CD4-positive, alpha-beta T cell treated with Interleukin-17A for 4 hours (primary cell): ENCODE measurements around the gene AKR1E2.

Experiments used
- DNase-seq: peaks from one replicate; pipeline ENCODE4 v3.0.0-alpha.2; 2020; ENCODE audit warnings: mixed read lengths

Gene AKR1E2

DNA sequence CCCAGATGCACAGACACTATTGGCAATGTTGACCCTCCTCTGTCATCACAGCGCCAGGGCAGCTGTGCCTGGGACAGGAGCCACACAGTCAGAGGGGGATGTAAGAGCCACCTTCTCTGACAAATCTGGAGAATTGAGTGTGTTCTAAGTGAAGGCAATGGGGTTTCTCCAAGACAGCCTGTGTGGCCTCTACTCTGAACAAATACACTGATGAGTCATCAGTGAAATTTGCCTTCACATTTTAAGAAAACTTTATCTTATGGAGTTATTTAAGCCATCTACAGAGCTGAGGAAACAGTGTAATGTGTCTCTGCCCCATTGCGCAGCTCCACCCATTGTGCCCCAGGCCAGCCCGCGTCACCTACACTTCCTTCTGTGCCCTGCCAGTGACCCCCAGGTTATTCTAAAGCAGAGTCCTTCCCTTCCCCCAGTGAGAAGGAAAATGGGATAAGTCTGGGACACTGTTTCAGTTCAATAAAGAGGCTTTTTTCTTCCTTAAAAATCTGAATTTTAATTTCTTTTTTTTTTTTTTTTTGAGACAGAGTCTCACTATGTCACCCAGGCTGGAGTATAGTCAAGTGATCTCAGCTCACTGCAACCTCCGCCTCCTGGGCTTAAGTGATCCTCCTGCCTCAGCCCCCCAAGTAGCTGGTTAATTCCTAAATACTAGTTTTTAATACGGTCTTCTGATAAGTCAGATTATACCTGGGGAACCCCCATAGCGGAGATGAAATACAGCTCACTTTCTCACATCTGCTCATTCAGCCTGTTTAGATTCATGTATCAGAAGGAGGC lies 21.8 kb downstream of the AKR1E2 start:
- no peak for DNase-seq

DNA sequence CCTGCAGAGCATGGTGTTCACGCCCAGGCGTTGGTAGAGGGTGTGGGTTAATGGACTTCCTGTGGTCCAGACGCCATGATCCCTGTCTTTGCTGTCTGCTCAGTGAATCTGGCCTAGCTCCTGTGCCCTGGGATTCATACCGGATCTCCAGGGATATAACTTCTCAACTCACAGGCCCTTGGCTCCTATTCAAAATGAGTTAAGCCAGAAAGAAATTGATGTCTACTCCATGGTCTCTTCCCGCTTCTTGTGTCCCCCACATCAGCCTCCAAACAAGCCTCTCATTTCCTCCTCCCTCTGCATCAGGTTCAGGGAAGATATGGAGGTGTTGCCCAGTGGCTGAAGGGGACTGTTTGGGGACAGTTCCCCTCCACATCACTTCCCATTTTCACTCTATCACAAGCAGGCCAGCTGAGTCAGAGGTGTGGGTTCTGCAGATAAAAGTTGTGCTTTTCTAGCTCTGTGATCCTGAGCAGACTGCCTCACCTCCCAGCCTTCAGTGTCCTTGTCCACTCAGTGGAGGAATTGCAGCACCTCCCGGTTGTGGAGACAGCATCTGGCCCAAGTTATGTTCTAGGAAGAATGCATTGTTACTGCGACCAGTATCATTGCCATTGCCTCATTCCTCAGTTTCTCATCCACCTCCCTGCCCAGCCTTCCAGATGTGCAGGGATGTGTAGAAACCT lies 22.5 kb downstream of the AKR1E2 start:
- no peak for DNase-seq

- DNase-seq = no peak
Observed at GRCh38 chr10:4849042-4849402, 23.0 kb downstream of the AKR1E2 start.

DNA sequence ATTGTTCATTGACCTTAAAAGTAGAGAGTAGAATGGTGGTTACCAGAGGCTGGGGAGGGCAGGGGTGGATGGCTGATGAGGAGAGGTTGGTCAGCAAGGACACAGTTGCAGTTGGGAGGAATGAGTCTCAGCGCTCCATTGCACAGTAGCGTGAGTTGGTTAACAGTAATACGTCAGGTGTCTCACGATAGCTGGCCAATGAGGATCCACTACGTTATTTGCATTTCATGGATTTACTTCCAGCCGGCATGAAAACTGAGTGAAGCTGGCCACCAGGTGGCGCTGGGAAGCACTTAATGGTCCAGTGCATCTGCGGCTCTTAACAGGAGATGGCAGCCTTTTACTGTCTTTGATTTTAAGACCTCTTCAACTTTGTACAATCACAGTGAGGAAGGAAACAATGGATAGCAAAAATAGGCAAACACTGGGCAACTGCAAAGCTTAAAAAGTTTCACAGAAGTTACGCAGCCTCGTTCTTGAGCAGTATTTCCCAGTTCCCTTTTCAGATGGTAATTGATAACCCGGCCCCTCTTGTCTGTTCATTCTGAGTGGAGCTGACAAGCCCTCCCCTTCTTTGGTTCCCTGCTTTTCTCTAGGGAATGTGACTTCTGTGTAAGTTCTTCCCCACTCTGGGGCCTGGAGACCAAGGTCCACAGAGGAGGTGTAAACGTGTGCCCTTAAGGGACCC lies 23.7 kb downstream of the AKR1E2 start:
- DNase-seq = peak; percentile 92

DNA sequence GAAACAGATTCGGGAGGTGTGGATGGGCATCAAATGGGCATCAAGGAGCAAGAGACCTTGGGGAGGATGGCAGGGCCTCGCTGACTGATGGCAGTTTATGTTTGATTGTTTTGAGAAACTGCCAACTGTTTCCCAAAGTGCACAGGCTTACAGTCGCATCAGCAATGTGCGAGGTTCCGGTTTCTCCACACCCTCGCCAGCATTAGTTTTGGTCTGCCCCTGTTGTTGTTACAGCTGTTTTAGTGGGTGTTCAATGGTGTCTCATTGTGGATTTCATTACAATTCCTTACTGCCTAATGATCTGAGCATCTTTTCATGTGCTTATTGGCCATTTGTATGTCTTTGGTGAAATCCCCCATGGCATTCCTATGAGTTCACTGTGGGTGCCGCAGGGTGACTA lies 24.4 kb downstream of the AKR1E2 start:
- DNase-seq = no peak

GRCh38 chr10:4851176-4851575 lies 25.2 kb downstream of the AKR1E2 start:
- DNase-seq = no peak

- DNase-seq = no peak
Observed at GRCh38 chr10:4851846-4852245, 25.8 kb downstream of the AKR1E2 start.

DNA sequence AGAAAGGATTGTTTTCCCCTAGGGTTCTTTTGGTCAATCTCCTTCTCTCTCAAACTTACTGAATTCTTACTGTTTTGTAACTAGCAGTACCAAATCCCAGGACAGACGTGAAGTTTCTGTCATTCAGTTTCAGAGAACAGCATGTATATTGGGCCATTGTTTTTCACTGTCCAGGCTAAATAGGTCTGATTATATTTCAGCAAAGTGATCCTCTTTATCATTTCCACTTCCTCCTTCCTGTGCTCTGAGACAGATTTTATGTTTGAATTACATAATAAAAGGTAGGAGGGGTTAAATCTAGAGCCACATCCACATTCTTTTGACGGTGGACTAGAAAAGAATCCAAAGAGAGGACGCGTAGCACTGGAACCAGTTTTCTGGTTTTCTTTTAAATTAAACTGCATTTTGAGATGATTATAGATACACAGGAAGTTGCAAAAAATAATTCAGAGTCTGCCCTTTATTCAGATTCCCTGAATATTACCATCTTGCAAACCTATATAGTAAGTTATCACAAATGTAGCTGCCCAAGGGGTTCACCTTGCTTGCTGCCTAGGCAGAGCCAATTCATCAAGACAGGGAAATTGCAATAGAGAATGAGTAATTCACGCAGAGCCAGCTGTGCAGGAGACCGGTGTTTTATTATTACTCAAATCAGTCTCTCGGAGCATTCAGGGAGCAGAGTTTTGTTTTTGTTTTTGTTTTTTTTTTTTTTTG lies 40.1 kb downstream of the AKR1E2 start:
- no peak for DNase-seq

- no peak for DNase-seq
Observed at GRCh38 chr10:4867109-4867519, 41.1 kb downstream of the AKR1E2 start.

DNA sequence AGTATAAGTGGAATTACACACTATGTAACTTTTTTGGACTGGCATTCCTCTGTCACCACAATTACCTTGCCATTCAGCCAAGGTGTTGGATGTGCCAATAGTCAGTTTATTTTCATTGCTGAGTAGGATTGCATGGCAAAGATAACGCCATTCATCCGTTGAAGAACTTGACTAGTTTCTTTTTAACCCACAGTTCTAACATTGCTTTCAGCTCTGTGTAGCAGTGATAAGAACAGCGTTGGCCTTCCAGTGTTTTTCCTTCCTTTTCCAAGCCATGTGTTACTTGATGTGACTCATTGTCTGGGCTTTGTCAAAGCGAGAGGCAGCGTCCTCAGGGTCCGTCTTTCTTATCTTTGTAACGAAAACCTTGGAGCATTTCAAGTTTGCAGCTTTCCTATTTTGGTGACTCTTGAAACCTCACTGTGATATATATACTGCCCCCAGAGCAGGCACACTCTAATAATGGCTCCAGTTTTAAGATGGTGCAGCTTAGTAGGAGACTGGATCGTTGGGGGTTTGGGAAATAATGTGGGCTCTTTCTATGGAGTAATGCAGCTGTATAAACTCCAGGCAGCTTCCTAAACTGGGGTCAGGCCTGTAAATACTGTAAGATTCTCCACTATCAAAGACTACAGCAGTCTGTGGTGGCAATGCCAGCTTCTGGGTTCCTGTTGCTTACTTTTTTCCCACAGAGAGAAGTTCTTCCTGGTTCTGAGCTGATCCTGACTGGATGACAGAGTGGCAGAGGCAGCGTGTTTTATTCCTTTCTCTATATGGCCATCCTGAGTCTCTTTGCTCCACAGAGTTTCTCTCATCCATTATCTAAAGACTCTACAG lies 41.7 kb downstream of the AKR1E2 start:
- DNase-seq = no peak

GRCh38 chr10:4868357-4868657 lies 42.3 kb downstream of the AKR1E2 start:
- no peak for DNase-seq

- DNase-seq = no peak
Observed at GRCh38 chr10:4882704-4883078, 56.7 kb downstream of the AKR1E2 start.

DNA sequence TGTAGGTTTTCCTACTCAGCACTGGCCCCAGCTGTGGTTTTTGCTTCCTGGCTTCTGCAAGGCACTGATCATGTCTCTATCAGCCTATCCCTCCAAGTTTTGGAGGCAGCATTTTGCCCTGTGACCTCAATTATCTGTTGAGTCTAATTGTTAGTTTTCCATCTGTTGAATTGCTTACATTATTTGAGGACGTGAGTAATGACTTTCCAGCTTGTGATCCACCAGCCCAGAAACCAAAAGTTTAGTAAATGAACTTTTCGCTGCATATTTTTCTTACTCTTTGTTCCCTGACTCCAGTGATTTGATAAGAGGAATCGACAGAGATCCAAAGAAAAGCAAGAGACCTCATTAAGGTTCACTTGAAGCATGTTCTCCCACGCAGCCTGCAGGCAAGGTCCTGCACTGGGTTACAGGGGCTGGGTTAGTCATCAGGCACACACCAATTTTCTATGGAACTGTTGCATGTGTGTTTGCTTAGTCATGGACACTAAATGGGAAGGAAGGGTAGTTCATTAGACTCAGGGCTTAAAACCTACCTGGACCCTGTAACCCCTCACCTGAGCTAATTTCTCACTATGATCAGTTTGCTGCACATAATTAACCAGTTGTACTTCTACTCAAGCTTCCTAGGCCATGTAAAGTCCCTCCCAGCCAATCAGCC lies 57.2 kb downstream of the AKR1E2 start:
- no peak for DNase-seq

DNA sequence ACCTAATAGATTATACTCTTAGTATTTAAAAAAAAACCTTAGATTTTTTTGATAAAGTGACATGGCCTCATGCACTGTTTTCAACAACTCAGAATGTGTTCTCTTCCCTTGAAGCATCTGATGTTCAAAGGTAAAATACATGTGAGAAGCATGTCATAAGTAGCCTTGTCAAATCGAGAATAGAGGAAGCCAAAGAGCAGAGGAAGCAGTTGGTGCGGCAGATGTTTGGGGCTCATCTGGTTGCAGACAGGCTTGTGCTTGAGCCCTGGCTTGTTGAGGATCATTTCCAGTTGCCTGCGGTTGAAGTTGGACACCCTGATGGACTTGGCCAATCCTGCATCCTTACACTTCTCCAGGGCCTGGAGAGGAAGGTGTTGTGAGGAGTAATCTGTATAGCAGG lies 59.2 kb downstream of the AKR1E2 start:
- no peak for DNase-seq

- no peak for DNase-seq
Observed at GRCh38 chr10:4887501-4887900, 61.5 kb downstream of the AKR1E2 start.

DNA sequence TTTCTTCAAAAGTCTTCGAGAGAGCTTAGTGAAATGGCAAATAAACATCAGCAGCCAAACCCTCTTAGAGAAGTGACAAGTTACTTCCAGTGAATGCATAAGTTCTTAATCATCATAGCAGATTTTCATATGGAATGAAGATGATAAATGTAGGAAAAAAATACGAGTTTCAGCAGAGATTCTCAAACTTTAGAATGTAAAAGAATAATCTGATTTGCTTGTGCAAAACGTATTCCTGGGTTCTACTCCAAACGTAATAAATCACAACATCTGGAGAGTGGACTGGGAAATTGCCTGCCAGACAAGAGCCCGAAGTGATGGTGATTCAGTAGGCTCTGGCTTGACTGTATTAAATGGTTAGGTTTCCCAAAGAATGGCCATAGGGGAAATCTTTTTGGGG lies 62.2 kb downstream of the AKR1E2 start:
- no peak for DNase-seq

- DNase-seq = no peak
Observed at GRCh38 chr10:4889959-4890358, 64.0 kb downstream of the AKR1E2 start.

- no peak for DNase-seq
Observed at GRCh38 chr10:4892681-4893080, 66.7 kb downstream of the AKR1E2 start.

GRCh38 chr10:4894335-4894734 lies 68.3 kb downstream of the AKR1E2 start:
- no peak for DNase-seq
